ENCODE data around the gene TCAF1. TPM values are rescaled to one million over a fixed set of nuclear protein-coding genes. Genes with fewer than 3 reads are reported as not detected.
"Not testable (repeated sequence)": the region's sequence is repeated elsewhere in the genome, so short reads cannot be mapped to it uniquely, and the experiment has no call there.

The TCAF1 gene
- total RNA-seq, 1 donor from 2014 or later: 296 TPM

DNA sequence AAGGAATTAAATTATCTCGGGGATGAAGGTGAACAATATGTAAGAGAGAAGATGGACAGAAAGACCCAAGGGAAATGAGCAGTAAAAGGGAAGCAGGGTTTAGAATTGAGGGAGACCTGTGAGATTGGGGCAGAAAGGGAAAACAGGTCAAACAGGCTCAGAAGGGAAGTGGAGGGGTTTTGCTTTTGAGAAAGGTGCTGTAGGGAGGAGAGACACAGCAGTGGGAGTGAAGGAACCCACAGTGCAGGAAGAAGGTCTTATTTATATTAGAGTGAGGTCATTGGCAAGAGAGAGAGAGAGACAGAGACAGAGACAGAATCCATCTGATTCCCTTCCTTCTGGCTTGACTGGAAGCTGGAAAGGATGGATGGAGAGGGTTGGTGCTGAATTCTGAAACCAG, 3.5 kb upstream of the TCAF1 start:
- DNase-seq: no peak

DNA sequence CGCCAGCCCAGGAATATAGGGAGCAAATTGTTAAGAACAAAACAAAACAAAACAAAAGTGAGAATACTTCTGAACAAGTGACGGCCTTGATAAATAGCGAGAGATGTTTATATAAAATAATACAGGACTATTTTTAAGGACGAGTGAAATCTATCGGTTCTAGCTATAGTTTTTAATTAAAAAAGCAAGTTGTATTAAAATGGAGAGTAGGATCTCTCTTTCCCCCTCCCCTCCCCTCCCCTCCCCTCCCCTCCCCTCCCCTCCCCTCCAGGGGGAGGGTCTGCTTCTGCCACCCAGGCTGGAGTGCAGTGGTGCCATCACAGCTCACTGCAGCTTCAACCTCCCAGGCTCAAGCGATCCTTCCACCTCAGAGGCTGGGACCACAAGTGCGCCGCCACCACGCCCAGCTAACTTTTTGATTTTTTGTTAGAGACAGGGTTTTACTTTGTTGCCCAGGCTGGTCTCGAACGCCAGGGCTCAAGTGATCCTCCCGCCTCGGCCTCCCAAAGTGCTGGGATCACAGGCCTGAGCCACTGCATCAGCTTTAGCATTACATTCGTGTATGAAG, 440 bp upstream of the TCAF1 start:
- DNase-seq: no peak

DNA sequence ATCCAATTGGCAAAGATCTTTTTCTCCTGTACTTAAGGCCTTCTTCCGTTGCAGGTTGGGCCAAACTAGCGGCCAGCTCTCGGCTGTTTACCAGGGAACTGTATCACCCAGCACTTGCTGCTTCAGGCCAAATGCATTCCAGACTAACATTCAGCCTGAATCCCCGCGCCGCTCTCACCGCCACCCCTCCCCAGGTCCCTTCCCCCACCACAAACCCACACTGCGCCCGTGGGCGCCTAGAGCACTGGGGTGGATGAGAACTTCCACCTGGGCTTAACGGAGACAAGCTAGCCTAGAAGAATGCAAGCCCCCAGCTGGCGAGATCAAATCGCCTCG, 676 bp downstream of the TCAF1 start:
- no peak for DNase-seq

DNA sequence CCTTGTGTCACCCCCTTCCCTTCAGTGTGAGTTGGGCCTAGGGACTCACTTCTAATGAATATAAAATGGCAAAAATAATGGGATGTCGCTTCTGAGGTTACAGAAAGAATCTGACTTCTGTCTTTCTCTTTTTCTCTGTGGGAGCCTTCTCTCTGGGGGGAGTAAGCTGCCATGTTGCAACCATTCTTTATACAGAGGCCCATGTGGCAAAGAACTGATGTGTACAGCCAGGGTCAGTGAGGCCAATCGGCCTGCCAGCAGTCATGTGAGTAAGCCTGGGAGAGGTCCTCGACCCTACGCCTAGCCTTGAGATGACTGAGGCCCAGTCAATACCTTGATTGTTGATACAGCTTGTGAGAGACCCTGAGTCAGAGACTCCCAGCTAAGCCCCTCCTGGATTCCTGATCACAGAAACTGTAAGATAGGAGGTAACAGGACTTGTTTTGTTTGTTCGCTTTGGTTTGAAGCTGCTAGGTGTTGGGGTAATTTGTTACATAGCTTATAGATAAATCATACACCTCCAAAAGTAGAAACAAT, 1.7 kb downstream of the TCAF1 start:
- no peak for DNase-seq

DNA sequence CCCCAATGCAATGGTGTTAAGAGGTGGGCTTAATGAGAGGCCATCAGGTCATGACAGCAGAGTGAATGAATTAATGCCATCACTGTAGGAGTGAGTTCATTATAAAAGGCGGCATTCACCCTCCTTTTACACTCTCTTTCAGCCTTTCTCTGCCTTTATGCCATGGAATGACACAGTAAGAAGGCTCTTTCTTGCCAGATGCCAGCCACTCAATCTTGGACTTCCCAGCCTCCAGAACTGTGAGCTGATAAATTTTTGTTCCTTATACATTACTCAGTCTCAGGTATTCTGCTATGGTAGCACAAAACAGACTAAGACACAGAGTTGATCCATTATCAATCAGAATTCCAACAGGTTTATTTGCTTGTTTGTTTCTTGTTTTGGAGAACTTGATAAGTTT, 3.2 kb downstream of the TCAF1 start:
- DNase-seq: no peak

DNA sequence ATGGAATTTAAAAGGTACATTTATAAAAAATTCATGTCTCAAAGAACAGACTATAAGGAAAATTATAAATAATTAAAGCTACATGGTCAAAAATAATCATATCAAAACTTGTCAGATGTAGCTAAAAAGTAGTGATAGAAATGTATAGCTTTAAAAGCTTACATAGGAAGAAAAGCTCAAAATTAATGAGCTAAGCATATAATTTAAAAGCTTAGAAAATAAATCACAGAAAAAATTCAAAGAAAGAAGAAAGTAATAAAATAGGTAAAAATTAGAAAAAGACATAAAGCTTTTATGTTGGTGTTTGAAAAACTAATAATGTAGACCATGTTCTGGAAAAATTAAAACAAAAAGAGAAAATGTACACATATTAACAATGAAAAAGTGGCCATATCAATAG, 5.3 kb downstream of the TCAF1 start:
- DNase-seq: no peak

DNA sequence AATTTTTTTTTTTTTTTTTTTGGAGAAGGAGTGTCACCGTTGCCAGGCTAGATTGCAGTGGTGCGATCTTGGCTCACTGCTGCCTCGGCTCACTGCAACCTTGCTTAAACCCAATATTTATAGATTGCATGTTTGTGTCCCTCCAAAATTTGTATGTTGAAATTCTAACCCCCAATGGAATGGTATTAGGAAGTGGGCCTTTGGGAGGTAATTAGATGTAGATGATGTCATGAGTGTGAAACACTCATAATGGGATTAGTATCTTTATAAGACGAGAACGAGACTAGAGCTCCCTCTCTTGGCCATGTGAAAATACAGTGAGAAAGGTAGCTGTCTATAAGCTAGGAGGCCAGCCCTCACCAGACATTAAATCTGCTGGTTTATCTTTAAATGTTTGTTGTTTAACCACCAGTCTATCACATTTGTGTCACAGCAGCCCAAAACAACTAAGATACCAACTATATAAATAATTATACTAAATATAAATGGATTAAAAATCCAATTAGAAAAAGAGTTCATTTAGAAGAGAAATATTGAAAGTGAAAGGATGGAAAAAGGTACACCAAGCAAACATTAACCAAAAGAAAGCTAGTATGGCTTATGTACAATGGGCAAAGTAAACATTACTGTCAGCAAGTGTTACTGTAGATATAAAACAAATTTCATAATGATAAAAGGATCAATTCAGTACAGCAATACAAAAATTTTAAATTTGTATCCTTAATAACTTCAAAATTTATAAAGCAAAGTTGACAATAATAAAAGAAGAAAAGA, 9.3 kb downstream of the TCAF1 start:
- no peak for DNase-seq

DNA sequence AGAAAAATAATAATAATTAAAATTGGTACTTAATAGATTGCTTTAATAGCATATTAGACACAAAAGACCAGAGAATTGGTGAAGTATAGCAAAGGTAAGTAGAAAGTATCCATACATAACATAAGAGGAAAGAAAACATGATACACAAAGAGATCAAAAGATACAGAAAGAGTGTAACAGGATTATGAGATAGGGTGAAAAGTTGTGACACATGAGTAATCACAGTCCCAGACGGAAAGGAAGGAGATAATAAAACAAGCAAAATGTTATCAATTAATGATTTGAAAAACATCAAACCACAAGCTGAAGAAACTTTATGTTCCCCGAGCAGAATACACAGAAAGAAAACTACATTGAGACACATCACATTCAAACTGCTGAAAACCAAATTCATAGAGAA, 10.5 kb downstream of the TCAF1 start:
- DNase-seq: no peak

DNA sequence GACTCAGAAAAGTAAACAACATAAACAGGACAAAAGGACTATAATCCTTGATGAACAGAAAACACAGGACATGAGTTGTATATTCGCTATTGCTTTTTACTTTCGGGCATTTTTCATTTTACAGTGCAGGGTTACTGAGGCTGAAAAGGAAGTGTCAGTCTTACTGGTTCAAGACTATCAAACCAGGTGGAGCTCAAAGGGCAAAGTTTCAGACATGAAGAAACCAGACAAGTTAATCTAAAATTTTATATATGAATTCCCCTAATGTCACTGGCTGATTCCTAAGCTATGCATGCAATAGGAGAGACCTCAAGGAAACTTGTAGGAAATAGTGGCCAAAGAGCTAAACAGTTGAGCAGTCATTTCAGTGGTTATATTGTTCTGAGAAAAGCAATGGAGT, 11.4 kb downstream of the TCAF1 start:
- no peak for DNase-seq

DNA sequence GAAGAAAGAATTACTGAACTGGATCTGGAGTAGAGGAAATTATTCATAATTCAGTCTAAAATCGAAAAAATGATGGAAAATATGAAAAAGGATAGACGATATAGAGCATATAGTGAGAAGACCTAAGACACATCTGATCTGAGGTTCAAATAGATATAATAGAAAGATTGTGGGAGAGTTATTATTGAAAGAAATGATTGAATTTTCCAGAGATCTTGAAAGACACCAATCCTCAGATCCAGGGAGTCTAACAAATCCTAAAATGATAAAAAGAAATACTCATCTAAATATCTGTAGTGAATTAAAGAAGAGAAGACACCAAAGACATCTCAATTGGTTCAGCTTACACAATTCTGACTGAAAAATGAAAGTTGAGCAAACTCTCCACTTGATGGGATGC, 12.9 kb downstream of the TCAF1 start:
- DNase-seq: no peak

DNA sequence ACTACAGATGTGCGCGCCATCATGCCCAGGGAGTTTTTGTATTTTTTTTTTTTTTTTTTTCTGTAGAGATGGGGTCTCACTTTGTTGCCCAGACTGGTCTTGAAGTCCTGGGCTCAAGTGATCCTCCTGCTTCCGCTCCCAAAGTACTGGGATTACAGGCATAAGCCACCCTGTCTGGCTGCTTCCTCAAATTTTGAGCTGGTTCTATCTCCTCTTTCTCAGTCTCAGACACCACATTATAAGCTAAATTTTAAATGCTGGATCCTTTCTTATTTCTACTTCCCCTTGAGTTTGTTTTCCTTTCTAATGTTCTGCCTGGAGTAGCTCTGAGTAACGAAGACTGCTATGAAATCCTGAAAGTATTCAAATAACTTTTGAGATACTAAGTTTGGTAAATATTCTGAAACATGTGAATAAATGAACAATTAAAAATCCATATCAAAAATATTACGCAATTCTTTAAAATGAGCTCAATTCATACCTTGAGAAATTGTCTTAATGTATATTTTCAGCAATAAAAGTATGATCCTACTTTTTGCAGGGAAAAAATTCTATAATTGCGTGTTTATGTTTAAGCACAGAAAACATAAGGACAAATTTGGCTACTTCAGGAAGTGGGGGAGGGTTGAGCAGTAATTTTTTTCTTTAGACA, 15.0 kb downstream of the TCAF1 start:
- no peak for DNase-seq

DNA sequence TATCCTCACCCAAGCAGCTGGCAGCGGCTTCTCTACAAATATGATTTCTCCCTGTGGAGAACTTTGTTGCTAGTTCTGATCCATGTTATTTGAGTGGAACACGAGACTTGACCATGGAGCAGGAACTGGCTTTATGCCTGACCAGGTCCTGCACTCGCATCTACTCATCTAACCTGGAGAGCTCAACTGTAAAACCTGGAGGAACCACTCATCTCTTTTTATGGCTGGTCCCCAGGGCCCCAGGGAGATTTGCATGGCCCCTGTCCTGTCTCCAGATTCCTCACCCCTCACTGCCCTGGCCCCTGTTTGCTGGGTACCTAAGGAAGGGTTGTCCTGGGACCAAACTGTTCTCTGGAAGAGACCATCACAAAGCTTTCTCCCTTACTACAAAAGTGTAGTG, 16.0 kb downstream of the TCAF1 start:
- no peak for DNase-seq

DNA sequence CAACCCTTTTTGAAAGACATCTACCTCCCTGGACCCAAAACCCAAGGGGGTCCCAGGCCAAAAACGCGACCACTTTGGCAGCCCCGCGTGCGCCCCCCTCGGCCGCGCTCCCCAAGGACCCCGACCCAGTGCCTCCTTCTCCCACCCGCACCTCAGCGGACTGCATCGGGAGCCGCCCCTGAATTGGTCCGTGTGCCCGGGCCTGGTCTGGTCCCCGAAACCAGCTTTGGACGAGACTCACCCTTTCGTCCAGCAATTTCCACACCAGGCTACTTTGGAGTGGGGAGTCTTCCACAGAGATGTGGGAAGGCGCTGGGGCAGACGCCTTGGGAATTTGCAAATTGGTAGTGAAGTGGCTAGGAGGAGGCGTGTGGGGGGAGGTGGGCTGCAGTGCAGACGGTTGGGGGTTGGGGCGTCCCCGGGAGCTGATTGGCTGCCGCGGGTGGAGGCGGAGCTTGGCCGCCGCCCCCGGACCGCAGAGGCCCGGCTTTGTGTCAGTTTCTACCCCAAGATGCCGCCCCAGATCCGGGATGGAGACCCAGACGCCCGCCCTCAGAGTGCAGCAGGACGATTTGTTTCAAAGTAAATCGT, 16.9 kb downstream of the TCAF1 start:
- peak; percentile 91 for DNase-seq

DNA sequence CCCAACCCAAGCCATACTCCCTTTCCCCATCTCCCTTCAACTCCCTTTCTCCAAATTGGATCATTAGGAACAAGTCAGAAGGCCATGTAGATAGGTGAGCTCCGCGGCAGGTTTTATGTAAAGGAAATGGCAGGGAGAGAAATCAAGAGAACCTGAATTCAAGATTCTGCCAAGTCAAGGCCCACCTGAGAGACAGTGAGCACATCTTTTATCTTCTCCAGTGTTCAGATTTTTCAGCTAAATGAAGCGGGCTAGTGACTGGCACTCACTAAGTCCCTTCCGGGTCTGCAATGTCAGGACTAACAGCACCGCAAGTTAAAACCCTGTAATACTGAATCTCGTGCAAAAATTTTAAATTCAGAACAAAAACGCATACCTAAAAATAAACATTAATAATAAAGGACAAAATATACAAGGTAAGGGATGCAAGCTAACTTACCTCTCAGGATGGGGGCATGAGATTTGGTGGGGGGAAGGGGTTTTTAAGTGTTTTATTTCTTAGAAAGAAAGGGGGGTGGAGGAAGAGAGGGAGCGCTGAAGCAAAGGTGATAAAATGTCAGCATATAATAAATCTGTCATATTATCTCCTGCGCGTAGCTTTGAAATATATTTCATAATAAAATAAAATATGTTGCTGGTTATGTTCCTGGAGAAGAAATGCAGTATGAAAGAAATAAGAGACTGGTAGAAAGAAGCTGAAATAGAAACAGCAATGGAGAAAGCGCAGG, 17.6 kb downstream of the TCAF1 start:
- DNase-seq: no peak

DNA sequence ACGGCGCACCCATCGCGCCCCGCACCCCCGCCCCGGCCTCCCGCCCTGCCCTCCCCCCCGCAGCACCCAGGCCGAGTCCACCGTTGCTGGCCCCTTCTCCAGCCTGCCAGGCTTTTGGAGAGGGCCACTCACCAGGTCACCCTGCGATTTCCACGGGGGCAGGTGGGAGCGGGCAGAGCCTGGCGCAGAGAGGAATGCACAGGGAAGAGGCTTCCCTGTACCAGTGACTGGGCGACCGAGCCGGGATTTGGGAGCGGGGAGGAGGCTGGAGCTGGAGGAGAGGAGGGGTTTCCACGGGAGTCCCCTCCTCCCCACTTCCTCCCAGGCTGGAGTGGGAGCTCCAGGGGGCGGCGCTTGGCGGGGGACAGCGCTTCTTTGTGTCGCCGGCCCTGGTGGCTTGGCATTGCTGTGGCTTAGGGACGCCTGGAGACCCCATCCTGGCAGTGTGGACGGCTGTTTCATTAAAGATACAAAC, 19.3 kb downstream of the TCAF1 start:
- DNase-seq: peak; percentile 96

DNA sequence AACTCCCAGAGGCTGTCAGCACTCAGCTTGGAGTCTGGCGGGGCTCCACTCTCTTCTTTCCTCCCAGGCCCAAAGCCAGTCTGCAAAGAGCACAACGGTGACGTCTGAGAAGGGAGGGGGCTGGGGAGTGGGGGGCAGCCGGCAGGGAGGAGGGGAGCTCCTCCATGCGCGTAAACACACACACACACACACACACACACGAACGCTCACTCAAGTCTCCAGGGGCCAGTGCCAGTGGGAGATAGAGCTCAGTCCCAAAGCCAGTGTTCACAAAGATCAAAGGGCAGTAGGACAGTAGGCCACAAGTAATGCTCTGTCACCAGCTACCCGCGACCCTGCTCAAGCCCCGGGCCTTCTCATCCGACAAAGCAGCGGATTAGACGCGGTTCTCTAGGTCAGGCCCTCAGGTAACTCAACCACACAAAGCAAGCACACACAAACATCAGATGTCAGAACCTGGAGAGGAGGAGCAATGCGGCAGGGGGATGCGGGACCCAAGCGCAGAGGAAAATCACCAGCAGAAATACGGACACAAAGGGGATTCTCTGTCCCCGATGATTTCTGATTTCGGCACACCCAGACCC, 19.9 kb downstream of the TCAF1 start:
- peak; percentile 94 for DNase-seq

DNA sequence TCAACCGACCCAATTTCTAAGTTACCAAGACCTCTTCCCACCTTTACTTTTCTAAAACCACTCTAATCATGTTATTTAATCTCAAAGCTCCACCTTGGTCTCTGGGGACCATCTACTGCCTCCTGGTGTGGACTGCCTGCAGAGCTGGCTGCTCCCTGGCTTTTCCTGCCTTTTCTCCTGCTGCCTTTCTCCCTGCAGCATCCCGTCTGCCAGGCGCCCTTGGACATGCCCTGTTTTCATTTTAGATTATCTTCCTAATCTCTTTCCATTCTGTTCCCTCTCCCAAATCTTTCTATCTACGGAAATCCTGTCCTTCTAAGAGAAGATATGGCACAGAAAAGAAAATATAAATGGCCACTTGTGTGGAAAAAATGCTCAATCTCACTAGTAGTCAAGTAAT, 23.1 kb downstream of the TCAF1 start:
- DNase-seq: no peak

DNA sequence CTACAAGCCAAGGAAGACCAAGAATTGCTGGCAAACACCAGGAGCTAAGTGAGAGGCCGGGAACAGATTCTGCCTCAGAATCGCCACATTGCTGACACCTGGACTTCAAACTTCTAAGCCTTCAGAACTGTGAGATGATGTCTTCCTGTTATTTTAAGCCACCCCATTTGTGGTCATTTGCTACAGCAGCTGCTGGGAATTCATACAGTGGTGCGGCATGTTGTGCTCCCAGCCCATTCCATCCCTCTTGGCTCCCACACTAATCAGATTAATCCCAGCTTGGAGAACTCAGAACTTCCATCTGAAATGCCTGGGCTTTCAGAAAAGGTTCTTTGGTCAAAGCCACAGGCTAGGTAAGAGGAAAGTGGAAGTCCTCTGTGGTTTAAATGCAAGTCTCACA, 24.9 kb downstream of the TCAF1 start:
- peak; percentile 77 for DNase-seq

DNA sequence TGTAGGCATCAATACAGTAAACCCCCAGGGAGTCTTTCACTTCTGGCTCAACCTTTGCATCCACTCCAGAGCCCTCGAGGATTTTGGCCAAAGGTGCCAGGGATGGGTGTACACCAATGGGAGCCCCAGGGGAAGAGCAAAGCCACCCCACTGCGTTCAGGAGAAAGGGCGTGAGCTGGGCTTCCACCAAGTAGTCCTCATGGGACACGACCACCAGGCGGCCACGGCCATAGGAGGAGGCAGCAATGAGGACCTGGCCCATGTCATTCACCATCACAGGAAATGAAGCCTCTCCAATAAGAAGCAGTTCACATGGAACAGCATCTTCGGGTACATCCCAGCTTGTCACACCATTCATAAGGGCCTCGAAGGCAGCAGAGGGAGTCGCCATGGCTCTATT, 25.8 kb downstream of the TCAF1 start:
- DNase-seq: no peak

DNA sequence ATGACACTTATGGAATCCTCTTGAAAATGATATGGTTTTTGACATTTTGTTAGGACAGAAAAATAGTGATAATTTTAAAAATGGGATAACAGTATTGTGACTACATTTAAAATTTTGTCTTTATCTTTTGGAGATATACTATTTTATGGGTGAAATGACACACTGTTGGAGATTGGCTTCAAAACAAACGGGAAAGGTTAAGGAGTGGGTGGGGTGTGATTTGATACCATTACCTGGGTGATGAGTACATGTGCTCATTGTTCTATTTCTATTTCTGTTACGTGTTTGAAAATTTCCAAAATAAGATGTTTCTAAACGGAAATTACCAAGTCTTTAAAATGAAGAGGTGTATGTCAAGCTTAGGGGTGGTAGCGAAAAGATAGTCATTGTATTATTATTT, 28.7 kb downstream of the TCAF1 start:
- not testable (repeated sequence) for DNase-seq

DNA sequence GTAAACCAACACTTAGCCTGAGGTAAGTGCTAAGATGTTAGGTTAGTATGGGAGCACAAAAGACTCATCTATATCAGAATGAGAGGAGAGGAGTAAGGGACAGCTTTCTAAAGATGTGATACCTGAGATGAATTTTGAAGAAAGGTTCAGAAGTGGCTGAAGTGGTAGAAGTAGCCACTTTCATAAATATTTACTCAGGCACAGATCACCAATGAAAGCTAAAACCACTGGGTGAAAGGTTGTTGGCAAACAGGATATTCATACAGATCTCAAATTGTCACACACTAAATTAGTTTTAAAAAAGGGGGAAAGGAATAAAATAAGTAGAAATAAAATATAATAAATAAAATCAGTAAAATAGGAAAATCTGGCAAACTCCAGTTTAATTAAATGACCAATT, 30.4 kb downstream of the TCAF1 start:
- not testable (repeated sequence) for DNase-seq

DNA sequence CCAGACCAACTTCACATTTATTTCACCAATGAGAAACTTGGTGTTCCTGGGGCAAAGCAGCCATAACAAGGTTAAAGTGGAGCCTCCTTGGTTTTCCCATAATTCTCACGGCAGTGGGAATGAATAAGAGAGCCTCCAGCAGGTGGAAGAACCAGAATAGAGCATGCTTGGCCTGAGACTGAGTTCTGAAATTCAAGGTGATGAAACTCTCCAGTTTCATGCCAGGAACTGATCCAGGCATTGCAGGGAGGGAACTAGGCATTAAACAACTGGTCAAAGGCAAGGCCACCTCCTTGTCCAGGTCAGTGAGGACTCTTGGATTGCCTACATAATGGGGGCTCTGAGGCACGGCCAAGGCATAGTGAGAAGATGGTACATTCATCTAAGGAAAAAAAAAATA, 44.0 kb downstream of the TCAF1 start:
- not testable (repeated sequence) for DNase-seq
